SU-DHL-6 (cell line): Measurements from ENCODE around the gene IGF2R.

Source experiments
- H2AFZ ChIP-seq: fragments of 200-600 bp; sonication (generic); 2 replicates; pipeline ENCODE4 v1.6.1; 2014; ENCODE audit warnings: low read depth, mild to moderate bottlenecking, moderate library complexity, mixed read lengths, antibody characterized with exemption, low read length; ENCODE audit not compliant: severe bottlenecking
- H3F3A ChIP-seq: fragments of 200-600 bp; shearing (Covaris generic); 2 replicates; pipeline ENCODE4 v1.6.0; 2016; ENCODE audit warnings: antibody characterized with exemption, mild to moderate bottlenecking; ENCODE audit not compliant: insufficient read depth
- H3K27ac ChIP-seq: fragments of 200-600 bp; sonication (generic); 2 replicates; pipeline ENCODE4 v1.5.1; 2016; ENCODE audit warnings: low read depth, mild to moderate bottlenecking, low read length, moderate library complexity, mixed read lengths
- H3K27me3 ChIP-seq: fragments of 200-600 bp; sonication (generic), shearing (Covaris generic); 2 replicates; pipeline ENCODE4 v1.6.0; 2014; ENCODE audit warnings: mild to moderate bottlenecking, low read length
- H3K36me3 ChIP-seq: fragments of 200-600 bp; sonication (generic); 2 replicates; pipeline ENCODE4 v1.6.1; 2014; ENCODE audit warnings: mild to moderate bottlenecking, low read length, mixed read lengths
- H3K4me2 ChIP-seq: fragments of 300-600, 200-600 bp; shearing (Covaris generic), sonication (generic); 2 replicates; pipeline ENCODE4 v1.6.0; 2014; ENCODE audit warnings: low read length, low read depth, mild to moderate bottlenecking; ENCODE audit not compliant: poor library complexity, severe bottlenecking
- H3K4me3 ChIP-seq: fragments of 200-600 bp; sonication (generic); 2 replicates; pipeline ENCODE4 v1.5.1; 2014; ENCODE audit warnings: antibody characterized with exemption, low read length, mild to moderate bottlenecking, mixed read lengths; ENCODE audit not compliant: insufficient read depth, poor library complexity, severe bottlenecking
- H3K79me2 ChIP-seq: fragments of 200-600 bp; sonication (generic); 2 replicates; pipeline ENCODE4 v1.6.1; 2014; ENCODE audit warnings: mild to moderate bottlenecking, low read length, moderate library complexity; ENCODE audit not compliant: insufficient read depth
- H3K9ac ChIP-seq: fragments of 200-600 bp; sonication (generic); 2 replicates; pipeline ENCODE4 v1.7.0; 2014; ENCODE audit warnings: mild to moderate bottlenecking, low read length
- H3K9me2 ChIP-seq: fragments of 200-600 bp; sonication (generic); replicated peaks from 2 replicates; pipeline ENCODE4 v1.6.1; 2014; ENCODE audit warnings: low read length; ENCODE audit not compliant: insufficient read depth
- H3K9me3 ChIP-seq: fragments of 200-600 bp; sonication (generic); 2 replicates; pipeline ENCODE4 v1.6.1; 2014; ENCODE audit warnings: low read length, mixed read lengths; ENCODE audit not compliant: insufficient read depth
- H4K20me1 ChIP-seq: fragments of 200-600 bp; sonication (generic); 2 replicates; pipeline ENCODE4 v1.6.1; 2014; ENCODE audit warnings: low read depth, mild to moderate bottlenecking, antibody characterized with exemption, low read length, moderate library complexity, mixed read lengths
- EZH2phosphoT487 ChIP-seq: fragments of 200-600 bp; sonication (generic), shearing (Covaris generic); conservative IDR thresholded peaks from 2 replicates; pipeline ENCODE4 v1.6.1; 2018; ENCODE audit warnings: mild to moderate bottlenecking, antibody characterized with exemption, low read length, moderate library complexity, mixed read lengths
- TF ChIP-seq, protein P1 (sequence below): fragments of 200-600 bp; sonication (generic); IDR thresholded peaks from one replicate; pipeline ENCODE4 v1.5.1; 2017; ENCODE audit warnings: antibody characterized with exemption, mild to moderate bottlenecking, low read length, moderate library complexity; ENCODE audit not compliant: insufficient read depth, poor library complexity, severe bottlenecking

IGF2R gene

DNA sequence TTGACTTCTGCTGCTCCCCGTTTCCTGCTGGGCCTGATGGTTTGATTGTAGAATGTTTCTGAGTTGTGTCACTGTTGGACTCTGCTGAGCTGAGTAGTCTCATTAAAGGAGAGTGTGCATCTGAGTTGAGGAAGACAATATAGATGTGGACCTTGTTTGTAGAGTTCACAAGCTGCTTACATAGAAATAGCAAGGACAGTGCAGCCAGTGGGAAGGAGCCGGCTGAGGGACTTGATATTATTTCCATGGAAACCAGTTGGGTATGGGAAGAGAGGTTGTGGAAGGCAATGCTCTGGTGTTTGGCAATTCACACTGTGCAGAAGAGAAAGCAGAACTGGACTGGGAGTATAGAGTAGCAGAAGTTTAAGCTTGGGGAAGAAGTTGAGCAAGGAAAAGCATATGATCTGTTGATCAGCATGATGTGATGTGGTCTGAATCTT is 14.8 kb downstream of the IGF2R start:
- TF ChIP-seq, protein P1, sequence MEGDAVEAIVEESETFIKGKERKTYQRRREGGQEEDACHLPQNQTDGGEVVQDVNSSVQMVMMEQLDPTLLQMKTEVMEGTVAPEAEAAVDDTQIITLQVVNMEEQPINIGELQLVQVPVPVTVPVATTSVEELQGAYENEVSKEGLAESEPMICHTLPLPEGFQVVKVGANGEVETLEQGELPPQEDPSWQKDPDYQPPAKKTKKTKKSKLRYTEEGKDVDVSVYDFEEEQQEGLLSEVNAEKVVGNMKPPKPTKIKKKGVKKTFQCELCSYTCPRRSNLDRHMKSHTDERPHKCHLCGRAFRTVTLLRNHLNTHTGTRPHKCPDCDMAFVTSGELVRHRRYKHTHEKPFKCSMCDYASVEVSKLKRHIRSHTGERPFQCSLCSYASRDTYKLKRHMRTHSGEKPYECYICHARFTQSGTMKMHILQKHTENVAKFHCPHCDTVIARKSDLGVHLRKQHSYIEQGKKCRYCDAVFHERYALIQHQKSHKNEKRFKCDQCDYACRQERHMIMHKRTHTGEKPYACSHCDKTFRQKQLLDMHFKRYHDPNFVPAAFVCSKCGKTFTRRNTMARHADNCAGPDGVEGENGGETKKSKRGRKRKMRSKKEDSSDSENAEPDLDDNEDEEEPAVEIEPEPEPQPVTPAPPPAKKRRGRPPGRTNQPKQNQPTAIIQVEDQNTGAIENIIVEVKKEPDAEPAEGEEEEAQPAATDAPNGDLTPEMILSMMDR: no peak
- TF ChIP-seq EZH2phosphoT487: no peak
- Histone ChIP-seq H3K9me2 (no peaks in the 10 kb centered on the region), H3K27me3 (no peaks in the 10 kb centered on the region), H3K9me3 (no peaks in the 10 kb centered on the region), H3K4me2 (no peak overlapping the region), H2AFZ (no peak overlapping the region), H4K20me1 (peaks cover 2% of the 10 kb centered on the region; the same call in 1 of the 2 replicates), H3K79me2 (peaks cover 71% of the 10 kb centered on the region), H3K4me3 (no peak overlapping the region), H3F3A (no peaks in the 10 kb centered on the region), H3K9ac (no peak overlapping the region), H3K27ac (no peak overlapping the region), H3K36me3 (no peaks in the 10 kb centered on the region)

DNA sequence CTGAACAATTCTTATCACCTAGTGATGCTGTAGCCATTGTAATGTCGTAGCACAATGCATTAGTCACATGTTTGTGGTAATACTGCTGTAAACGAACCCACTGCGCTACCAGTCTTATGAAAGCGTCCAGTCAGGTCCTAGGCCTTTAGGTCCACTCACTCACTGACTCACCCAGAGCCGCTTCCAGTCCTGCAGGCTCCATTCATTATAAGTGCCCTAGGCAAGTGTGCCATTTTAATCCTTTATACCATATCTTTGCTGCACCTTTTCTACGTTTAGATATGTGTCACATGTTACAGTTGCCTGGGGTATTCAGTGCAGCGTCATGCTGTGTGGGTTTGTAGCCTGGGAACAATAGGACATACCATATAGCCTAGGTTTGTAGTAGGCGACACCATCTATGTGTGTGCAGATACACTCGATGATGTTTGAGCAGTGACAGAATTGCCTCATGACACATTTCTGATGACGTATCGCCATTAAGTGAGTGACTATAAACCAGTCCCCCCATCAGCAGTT is 15.4 kb downstream of the IGF2R start:
- no peaks in the 10 kb centered on the region for H3F3A ChIP-seq
- H3K79me2 ChIP-seq: peaks cover 74% of the 10 kb centered on the region
- H3K27me3 ChIP-seq: no peaks in the 10 kb centered on the region
- H3K4me2 ChIP-seq: no peak overlapping the region
- no peak overlapping the region for H3K27ac ChIP-seq
- H3K9me3 ChIP-seq: no peaks in the 10 kb centered on the region
- no peak overlapping the region for H3K9ac ChIP-seq
- H3K4me3 ChIP-seq: no peak overlapping the region
- peaks cover 2% of the 10 kb centered on the region; the same call in 1 of the 2 replicates for H4K20me1 ChIP-seq
- TF ChIP-seq, protein P1: no peak
- no peak for TF ChIP-seq EZH2phosphoT487
- no peaks in the 10 kb centered on the region for H3K36me3 ChIP-seq
- H2AFZ ChIP-seq: no peak overlapping the region
- no peaks in the 10 kb centered on the region for H3K9me2 ChIP-seq

DNA sequence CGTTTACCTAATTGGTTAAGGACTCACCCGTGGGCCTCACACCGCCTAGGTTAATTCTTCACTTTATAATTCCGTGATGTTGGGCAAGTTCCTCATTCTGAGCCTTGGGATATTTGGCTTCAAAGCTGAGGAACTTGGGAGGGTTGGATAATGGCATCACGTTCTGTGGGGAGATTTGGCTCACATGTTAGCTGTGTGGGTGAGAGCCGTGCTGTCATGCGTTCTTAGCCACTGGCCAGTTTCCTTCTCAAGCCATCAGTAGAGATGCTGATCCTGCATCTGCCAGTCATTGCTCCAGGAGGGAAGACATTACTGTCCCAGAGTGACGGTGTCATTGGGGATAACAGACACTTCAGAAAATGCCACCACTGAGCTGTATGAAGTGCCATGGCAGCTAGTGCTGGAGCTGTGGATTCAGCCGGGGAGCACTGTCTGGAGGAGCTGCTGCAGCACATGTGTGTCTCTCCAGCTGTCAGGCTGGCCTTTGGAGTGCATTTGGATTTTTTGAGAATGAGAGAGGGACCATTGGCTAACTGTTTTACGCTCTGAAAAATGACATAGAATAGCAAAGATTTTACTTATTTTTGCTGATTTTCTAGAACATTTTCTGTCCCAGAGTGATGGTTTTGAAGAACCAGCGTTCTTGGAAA is 16.5 kb downstream of the IGF2R start:
- no peaks in the 10 kb centered on the region for H3K27me3 ChIP-seq
- H2AFZ ChIP-seq: no peak overlapping the region
- no peak overlapping the region for H3K9ac ChIP-seq
- H3K36me3 ChIP-seq: no peaks in the 10 kb centered on the region
- H3K4me3 ChIP-seq: no peak overlapping the region
- H3K27ac ChIP-seq: no peak overlapping the region
- TF ChIP-seq EZH2phosphoT487: no peak
- TF ChIP-seq, protein P1: no peak
- H3K9me3 ChIP-seq: no peaks in the 10 kb centered on the region
- peaks cover 2% of the 10 kb centered on the region; the same call in 1 of the 2 replicates for H4K20me1 ChIP-seq
- H3K79me2 ChIP-seq: peaks cover 84% of the 10 kb centered on the region
- H3K9me2 ChIP-seq: no peaks in the 10 kb centered on the region
- H3F3A ChIP-seq: no peaks in the 10 kb centered on the region
- no peak overlapping the region for H3K4me2 ChIP-seq
